Fibroblast of lung (primary cell): ENCODE data around the gene ANKRD44.

Source experiments
- EZH2 ChIP-seq: IDR thresholded peaks from 2 replicates; pipeline ENCODE4 v1.5.1; 2012; ENCODE audit warnings: low read length, control low read depth, mild to moderate bottlenecking; ENCODE audit errors: missing control alignments
- TF ChIP-seq, protein P1 (sequence below), 2 donors: IDR thresholded peaks in 1 of 2; conservative IDR thresholded peaks in 1 of 2; 1 replicate in 1 of 2; 2 replicates in 1 of 2; pipeline ENCODE4 v1.5.1; 2011 to 2012; ENCODE audit warnings: low read length in 2 of 2, control low read depth in 1 of 2, inconsistent platforms in 1 of 2, low read depth in 1 of 2, mild to moderate bottlenecking in 1 of 2

DNA sequence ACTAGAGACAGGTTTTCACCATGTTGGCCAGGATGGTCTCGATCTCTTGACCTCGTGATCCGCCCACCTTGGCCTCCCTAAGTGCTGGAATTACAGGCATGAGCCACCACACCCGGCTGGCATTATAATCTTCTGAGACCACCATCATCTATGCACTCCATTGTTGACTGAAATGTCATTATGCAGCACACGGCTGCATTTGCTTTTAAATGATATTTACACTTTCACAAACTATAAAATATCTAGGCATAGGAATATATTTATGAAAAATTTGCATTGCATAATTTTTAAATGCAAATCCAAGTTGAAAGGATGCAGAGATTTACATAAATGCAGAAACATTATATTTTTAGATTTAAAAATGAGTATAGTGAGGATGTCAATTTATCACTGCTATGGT, 30.0 kb upstream of the ANKRD44 start:
- TF ChIP-seq, protein P1, sequence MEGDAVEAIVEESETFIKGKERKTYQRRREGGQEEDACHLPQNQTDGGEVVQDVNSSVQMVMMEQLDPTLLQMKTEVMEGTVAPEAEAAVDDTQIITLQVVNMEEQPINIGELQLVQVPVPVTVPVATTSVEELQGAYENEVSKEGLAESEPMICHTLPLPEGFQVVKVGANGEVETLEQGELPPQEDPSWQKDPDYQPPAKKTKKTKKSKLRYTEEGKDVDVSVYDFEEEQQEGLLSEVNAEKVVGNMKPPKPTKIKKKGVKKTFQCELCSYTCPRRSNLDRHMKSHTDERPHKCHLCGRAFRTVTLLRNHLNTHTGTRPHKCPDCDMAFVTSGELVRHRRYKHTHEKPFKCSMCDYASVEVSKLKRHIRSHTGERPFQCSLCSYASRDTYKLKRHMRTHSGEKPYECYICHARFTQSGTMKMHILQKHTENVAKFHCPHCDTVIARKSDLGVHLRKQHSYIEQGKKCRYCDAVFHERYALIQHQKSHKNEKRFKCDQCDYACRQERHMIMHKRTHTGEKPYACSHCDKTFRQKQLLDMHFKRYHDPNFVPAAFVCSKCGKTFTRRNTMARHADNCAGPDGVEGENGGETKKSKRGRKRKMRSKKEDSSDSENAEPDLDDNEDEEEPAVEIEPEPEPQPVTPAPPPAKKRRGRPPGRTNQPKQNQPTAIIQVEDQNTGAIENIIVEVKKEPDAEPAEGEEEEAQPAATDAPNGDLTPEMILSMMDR (conservative IDR thresholded peaks at IDR 0.05 in 1 of 2, IDR thresholded peaks at IDR 0.05 in 1 of 2; ENCODE audit: low read depth in 1 of 2, low read length in 2 of 2) = no peak
- no peak for TF ChIP-seq EZH2
